CD14-positive monocyte (primary cell): ENCODE measurements around the gene CENPM. TPM values are rescaled to one million over a fixed set of nuclear protein-coding genes. Genes with fewer than 3 reads are reported as not detected.
A peak's percentile ranks its signal among the peaks of the same experiment; 100 is the strongest.

Experiments used
- DNase-seq, 3 donors: peaks; one replicate each; pipeline ENCODE4 v3.0.0-alpha.2; 2011 to 2022
- H2AFZ ChIP-seq: 2 replicates; pipeline ENCODE4 v1.6.0; 2012; ENCODE audit warnings: mild to moderate bottlenecking, low read depth, low read length, inconsistent platforms; ENCODE audit not compliant: insufficient read depth, poor library complexity, severe bottlenecking
- H3K27ac ChIP-seq, 2 donors: 1 replicate in 1 of 2; 2 replicates in 1 of 2; pipeline ENCODE4 v1.5.1; 2012 to 2013; ENCODE audit warnings: low read length in 2 of 2, control low read depth in 1 of 2, inconsistent platforms in 1 of 2, low read depth in 1 of 2, mild to moderate bottlenecking in 1 of 2
- H3K27me3 ChIP-seq, 2 donors: one replicate each; pipeline versions ENCODE4 v1.6.0 to v1.6.1; 2011 to 2013; ENCODE audit warnings: low read length in 2 of 2; ENCODE audit not compliant: control insufficient read depth in 2 of 2, insufficient read depth in 2 of 2
- H3K36me3 ChIP-seq, 2 donors: replicated peaks in 1 of 2; 1 replicate in 1 of 2; 2 replicates in 1 of 2; pipeline versions ENCODE4 v1.5.1 to v1.6.1; 2012 to 2013; ENCODE audit warnings: low read length in 2 of 2, control low read depth in 1 of 2, inconsistent platforms in 1 of 2, mild to moderate bottlenecking in 1 of 2; ENCODE audit not compliant: insufficient read depth in 2 of 2, control insufficient read depth in 1 of 2
- H3K4me1 ChIP-seq, 2 donors: 1 replicate in 1 of 2; 2 replicates in 1 of 2; pipeline versions ENCODE4 v1.5.1 to v1.6.1; 2012 to 2013; ENCODE audit warnings: low read length in 2 of 2, control low read depth in 1 of 2, inconsistent platforms in 1 of 2, mild to moderate bottlenecking in 1 of 2, moderate library complexity in 1 of 2; ENCODE audit not compliant: insufficient read depth in 2 of 2, control insufficient read depth in 1 of 2
- H3K4me2 ChIP-seq: replicated peaks from 2 replicates; pipeline ENCODE3; 2012; ENCODE audit warnings: low read length, moderate library complexity, mild to moderate bottlenecking; ENCODE audit not compliant: poor library complexity, severe bottlenecking; ENCODE audit errors: extremely low read depth
- H3K4me3 ChIP-seq, 3 experiments: fragments of 200-600 bp in 1 of 3; sonication (generic) in 1 of 3; replicated peaks in 1 of 3; 1 replicate in 2 of 3; 2 replicates in 1 of 3; pipeline ENCODE4 v1.5.1; 2011 to 2013; ENCODE audit warnings: low read length in 3 of 3, mild to moderate bottlenecking in 3 of 3, control low read depth in 2 of 3, low read depth in 2 of 3, inconsistent platforms in 1 of 3, moderate library complexity in 1 of 3
- H3K79me2 ChIP-seq: 2 replicates; pipeline ENCODE4 v1.6.0; 2012; ENCODE audit warnings: mild to moderate bottlenecking, control low read depth, inconsistent platforms, low read length, moderate library complexity; ENCODE audit not compliant: insufficient read depth
- H3K9ac ChIP-seq: 2 replicates; pipeline ENCODE4 v1.6.0; 2017; ENCODE audit warnings: low read length, mild to moderate bottlenecking; ENCODE audit not compliant: insufficient read depth, poor library complexity, severe bottlenecking
- H3K9me3 ChIP-seq, 2 donors: replicated peaks in 1 of 2; 1 replicate in 1 of 2; 2 replicates in 1 of 2; pipeline versions ENCODE4 v1.5.1 to v1.6.1; 2012 to 2013; ENCODE audit warnings: low read length in 2 of 2, control low read depth in 1 of 2; ENCODE audit not compliant: control insufficient read depth in 1 of 2, insufficient read depth in 1 of 2
- H4K20me1 ChIP-seq: 2 replicates; pipeline ENCODE4 v1.6.0; 2012; ENCODE audit warnings: mild to moderate bottlenecking, low read length, control low read depth, moderate library complexity; ENCODE audit not compliant: insufficient read depth
- H3K27ac Mint-ChIP-seq, 7 donors: one replicate each; pipeline ENCODE4 v1.8.0; 2020; ENCODE audit warnings: mild to moderate bottlenecking in 7 of 7, mixed read lengths in 7 of 7, moderate library complexity in 6 of 7, inconsistent platforms in 2 of 7
- H3K27me3 Mint-ChIP-seq, 3 donors: one replicate each; pipeline ENCODE4 v1.8.0; 2021 to 2022; ENCODE audit warnings: low read depth in 3 of 3, mild to moderate bottlenecking in 3 of 3, mixed read lengths in 3 of 3, moderate library complexity in 3 of 3, inconsistent platforms in 1 of 3
- H3K36me3 Mint-ChIP-seq, 2 donors: one replicate each; pipeline ENCODE4 v1.8.0; 2020; ENCODE audit warnings: mixed read lengths in 2 of 2, inconsistent platforms in 1 of 2, mild to moderate bottlenecking in 1 of 2
- H3K4me1 Mint-ChIP-seq: one replicate; pipeline ENCODE4 v1.8.0; 2020; ENCODE audit warnings: mild to moderate bottlenecking, mixed read lengths
- H3K4me3 Mint-ChIP-seq, 2 donors: one replicate each; pipeline ENCODE4 v1.8.0; 2020; ENCODE audit warnings: mild to moderate bottlenecking in 2 of 2, mixed read lengths in 2 of 2, moderate library complexity in 1 of 2
- H3K9me3 Mint-ChIP-seq, 7 donors: one replicate each; pipeline ENCODE4 v1.8.0; 2020 to 2022; ENCODE audit warnings: mixed read lengths in 7 of 7, mild to moderate bottlenecking in 6 of 7, moderate library complexity in 6 of 7, inconsistent platforms in 2 of 7
- WGBS: methylation state at CpG from one replicate; pipeline ENCODE4 v1.1.5; 2013; ENCODE audit warnings: missing lambda C conversion rate; ENCODE audit not compliant: insufficient coverage; 5-methylcytosine and 5-hydroxymethylcytosine counted together
- intact Hi-C, 2 donors: fragments of 100-400 bp; cut with micrococcal nuclease; formaldehyde crosslinking; loops; one replicate each; pipeline versions ENCODE4 v1.15.0 to v1.15.1; 2023
- polyA plus RNA-seq, 3 donors: library from polyadenylated mRNA; depleted of rRNA in 1 of 3; unstranded in 2 of 3; stranded (reverse) in 1 of 3; fragments of 300-500 nt in 2 of 3; fragments of >200 nt in 1 of 3; fragmentation: Illumina TruSeq in 2 of 3; gene quantifications; 1 replicate in 2 of 3; 2 replicates in 1 of 3; pipeline ENCODE4 v1.2.3, GENCODE V29; 2012 to 2021
- TF ChIP-seq, protein P1 (sequence below): fragments of 200-600 bp; IDR thresholded peaks from one replicate; pipeline ENCODE4 v1.8.0; 2022; ENCODE audit warnings: antibody characterized with exemption, mild to moderate bottlenecking

Gene CENPM
- polyA plus RNA-seq, 3 donors = 0.20 TPM; not detected in 2

DNA sequence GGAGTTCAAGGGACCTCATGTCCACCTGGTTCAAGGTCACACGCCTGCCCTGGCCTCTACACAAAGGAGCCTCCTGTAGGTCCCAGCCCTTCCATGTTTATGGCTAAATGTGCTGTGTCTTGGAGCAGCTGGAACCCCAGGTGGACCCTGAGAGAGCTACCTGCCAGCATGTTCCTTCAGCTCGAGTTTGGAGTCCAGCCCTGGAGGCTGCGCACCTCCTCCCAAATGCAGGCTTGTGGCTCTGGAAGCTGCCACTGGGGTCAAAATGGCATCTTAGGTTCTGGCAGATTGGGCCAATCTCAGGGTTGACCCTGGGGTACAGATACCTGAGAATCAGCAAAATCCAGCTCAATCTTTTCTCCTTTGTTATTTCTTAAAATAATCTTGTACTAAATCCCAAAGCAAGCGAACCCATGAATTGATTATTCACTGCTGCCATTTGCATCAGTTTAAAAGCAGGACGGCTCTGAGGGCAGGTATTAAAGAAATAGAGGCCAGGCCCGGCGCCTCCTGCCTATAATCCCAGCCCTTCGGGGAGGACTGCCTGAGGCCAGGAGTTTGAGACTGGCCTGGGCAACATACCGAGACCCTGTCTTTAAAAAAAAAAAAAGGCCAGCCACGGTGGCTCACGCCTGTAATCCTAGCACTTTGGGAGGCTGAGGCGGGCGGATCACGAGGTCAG is 23.2 kb downstream of the CENPM start:
- Histone ChIP-seq H3K36me3 (no peaks in the 10 kb centered on the region), H3K4me3 (no peak overlapping the region), H3K79me2 (no peaks in the 10 kb centered on the region), H3K4me2 (no peak overlapping the region), H2AFZ (no peak overlapping the region), H3K27ac (no peak overlapping the region), H3K27me3 (peaks cover 8 to 30% of the 10 kb centered on the region in 2 donors), H3K9me3 (no peaks in the 10 kb centered on the region), H3K9ac (no peak overlapping the region), H3K4me1 (peaks cover 29 to 44% of the 10 kb centered on the region in 2 donors), H4K20me1 (no peaks in the 10 kb centered on the region)
- Mint-ChIP-seq H3K27me3 (peaks cover 34 to 51% (median 38%) of the 10 kb centered on the region in 3 donors), H3K36me3 (peaks cover 0 to 3% of the 10 kb centered on the region in 2 donors), H3K4me3 (no peak overlapping the region), H3K27ac (peak overlapping the region in 1 of 7 donors; percentile 41), H3K9me3 (peaks cover 0 to 14% (median 7%) of the 10 kb centered on the region in 7 donors), H3K4me1 (peaks cover 33% of the 10 kb centered on the region)
- intact Hi-C loops = no loop called here
- 93% methylated on average over 7 of the region's 14 CpGs for WGBS
- TF ChIP-seq, protein P1, sequence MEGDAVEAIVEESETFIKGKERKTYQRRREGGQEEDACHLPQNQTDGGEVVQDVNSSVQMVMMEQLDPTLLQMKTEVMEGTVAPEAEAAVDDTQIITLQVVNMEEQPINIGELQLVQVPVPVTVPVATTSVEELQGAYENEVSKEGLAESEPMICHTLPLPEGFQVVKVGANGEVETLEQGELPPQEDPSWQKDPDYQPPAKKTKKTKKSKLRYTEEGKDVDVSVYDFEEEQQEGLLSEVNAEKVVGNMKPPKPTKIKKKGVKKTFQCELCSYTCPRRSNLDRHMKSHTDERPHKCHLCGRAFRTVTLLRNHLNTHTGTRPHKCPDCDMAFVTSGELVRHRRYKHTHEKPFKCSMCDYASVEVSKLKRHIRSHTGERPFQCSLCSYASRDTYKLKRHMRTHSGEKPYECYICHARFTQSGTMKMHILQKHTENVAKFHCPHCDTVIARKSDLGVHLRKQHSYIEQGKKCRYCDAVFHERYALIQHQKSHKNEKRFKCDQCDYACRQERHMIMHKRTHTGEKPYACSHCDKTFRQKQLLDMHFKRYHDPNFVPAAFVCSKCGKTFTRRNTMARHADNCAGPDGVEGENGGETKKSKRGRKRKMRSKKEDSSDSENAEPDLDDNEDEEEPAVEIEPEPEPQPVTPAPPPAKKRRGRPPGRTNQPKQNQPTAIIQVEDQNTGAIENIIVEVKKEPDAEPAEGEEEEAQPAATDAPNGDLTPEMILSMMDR = no peak
- DNase-seq = no peak

DNA sequence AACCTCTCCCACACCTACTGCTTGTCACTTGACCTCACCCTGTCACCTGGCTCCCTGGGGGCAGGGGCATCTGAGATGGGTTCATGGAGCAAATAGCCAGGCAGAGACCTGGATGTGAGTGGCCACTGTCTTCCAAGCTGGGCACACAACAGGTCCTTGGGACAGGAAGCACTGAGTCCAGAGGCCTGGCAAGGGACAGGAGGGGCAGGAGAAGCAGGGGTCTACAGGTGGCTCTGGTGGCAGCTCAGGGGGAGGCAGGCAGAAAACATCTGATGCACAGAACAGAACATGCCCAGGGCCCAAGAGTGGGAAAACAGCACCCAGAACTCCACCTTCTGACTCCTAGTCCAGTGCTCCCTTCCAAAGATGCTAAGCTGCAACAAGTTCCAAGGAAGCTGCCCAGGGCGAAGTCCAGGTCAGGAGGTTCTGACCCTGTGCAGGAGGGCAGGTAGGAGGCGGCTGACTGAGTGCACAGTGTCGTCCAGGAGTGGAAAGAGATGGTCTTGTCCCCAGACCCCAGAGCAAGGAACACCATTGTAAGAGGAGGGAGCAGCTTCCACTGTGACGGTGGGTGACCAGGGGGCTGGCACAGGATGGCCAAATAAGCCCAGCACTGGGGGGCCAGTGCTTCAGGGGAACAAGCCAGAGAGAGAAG is 23.9 kb downstream of the CENPM start:
- Histone ChIP-seq H3K79me2 (no peaks in the 10 kb centered on the region), H4K20me1 (no peaks in the 10 kb centered on the region), H2AFZ (no peak overlapping the region), H3K4me3 (no peak overlapping the region), H3K9ac (no peak overlapping the region), H3K9me3 (no peaks in the 10 kb centered on the region), H3K27me3 (peaks cover 8 to 28% of the 10 kb centered on the region in 2 donors), H3K4me1 (peaks cover 35 to 50% of the 10 kb centered on the region in 2 donors), H3K4me2 (no peak overlapping the region), H3K36me3 (no peaks in the 10 kb centered on the region), H3K27ac (no peak overlapping the region)
- DNase-seq = no peak
- 93% methylated on average over 4 of the region's 4 CpGs for WGBS
- intact Hi-C loops = no loop called here
- Mint-ChIP-seq H3K4me1 (peaks cover 39% of the 10 kb centered on the region), H3K4me3 (no peak overlapping the region), H3K36me3 (peaks cover 0 to 4% of the 10 kb centered on the region in 2 donors), H3K27me3 (peaks cover 31 to 44% (median 36%) of the 10 kb centered on the region in 3 donors), H3K27ac (no peak overlapping the region), H3K9me3 (peaks cover 0 to 14% (median 7%) of the 10 kb centered on the region in 7 donors)
- TF ChIP-seq, protein P1 = no peak
